GM21367 (cell line): ENCODE data around the gene ANO2.

Experiments used
- ATAC-seq: cut with Tn5 transposase; IDR thresholded peaks from one replicate; pipeline ENCODE4 v1.9.1; 2021; ENCODE audit not compliant: unreplicated experiment

The ANO2 gene

DNA sequence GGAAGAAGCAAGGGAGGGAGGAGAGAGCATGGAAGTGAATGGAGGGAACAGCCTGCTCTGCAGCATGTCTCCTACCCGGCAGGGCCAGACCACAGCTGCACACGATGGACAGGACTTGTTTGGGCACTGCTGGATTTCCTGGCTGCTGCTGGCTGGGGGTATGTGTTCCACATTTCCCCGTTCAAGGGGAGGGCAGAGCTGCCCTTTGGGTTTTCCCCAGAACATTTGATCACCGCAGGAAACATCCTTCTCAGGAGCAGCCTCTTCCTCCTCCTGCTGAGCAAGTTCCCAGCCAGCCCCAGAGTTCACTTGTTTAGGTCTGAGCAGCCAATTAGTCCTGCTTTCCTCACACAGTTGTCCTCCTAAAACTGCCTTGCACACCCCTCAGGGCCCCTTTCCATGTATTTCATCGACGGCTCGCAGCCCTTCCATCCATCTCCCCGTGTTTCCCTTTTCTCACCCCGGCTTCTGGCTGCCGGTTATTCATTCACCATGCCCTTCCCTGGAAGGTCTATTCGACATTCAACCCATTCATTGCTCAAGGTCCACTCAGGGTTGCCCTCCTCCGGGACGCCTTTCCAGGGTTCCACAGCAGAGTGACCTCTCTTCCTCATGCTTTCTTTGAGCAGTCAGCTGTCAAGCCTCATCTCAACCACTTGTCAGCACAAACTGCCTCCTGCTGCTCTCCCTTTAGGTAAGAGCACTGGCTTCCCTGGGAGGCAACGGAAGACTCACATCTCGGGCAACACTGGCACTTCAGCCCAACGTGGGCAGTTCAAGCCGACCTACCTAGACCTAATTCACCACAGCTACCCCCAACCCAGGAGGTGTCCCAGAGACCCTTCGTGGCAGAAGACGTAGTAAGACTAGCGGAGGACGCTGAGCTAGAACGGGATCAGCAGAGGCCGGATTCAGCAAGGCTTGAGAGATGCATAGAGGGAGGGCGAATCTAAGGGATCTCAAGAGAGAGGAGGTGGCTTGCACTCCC, 20.1 kb upstream of the ANO2 start:
- no peak for ATAC-seq

DNA sequence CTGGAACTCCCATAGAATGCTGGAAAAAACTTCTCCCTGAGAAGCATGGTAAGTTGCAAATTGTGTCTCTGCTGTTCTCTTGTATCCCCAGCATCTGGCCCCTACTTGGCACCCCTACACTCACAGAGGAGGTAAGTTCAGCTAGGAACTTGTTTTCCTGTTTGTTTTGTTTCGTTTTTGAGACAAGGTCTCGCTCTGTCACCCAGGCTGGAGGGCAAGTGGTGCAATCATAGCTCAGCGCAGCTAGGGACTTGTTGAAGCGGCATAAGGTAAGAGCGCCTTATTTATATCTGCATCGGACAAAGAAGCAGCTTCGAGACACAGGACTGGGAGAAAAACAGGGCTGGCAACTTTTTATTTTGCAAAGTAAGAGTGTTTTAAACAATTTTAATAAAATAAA, 18.5 kb upstream of the ANO2 start:
- no peak for ATAC-seq

DNA sequence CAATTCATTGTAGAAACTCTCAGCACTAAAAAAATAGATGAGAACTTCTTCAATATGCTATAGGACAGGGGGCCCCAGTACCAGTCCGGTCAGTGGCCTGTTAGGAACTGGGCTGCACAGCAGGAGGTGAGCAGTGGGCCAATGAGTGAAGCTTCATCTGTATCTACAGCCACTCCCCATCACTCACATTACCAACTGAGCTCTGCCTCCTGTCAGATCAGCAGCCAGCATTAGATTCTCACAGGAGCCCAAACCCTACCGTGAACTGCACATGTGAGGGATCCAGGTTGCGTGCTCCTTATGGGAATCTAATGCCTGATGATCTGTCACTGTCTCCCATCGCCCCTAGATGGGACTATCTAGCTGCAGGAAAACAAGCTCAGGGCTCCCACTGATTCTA, 15.7 kb upstream of the ANO2 start:
- no peak for ATAC-seq

DNA sequence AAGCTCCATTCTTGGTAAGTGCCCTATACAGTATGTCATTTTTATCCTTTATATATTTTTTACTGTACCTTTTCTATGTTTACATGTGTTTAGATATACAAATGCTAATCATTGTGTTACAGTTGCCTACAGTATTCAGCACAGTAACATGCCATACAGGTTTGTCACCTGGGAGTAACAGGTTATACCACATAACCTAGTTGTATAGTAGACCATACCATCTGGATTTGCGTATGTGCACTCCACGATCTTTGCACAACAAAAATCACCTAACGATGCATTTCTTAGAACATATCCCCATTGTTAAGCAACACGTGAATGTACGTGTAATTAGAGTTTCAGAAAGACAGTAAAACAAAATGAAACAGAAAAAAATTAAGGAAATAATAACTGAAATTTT, 11.9 kb upstream of the ANO2 start:
- ATAC-seq: no peak

DNA sequence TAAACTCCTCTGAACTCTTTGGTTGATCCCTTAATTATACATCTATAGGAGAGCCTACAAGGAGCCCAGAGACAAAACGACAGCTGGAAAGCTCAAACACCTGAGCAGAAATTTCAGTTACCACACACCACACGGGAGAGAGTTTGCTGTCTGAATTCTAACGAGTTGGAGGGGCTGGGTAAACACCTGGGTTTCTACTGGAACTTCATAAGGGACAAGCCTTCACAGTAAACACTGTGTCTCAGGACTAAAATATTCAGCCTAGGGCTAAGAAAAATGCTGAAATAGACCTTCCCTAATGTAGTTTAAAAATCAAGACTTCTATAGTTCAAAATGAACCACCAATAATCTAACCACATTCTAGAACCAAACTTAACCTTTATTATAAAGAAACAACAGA, 9.6 kb upstream of the ANO2 start:
- no peak for ATAC-seq

DNA sequence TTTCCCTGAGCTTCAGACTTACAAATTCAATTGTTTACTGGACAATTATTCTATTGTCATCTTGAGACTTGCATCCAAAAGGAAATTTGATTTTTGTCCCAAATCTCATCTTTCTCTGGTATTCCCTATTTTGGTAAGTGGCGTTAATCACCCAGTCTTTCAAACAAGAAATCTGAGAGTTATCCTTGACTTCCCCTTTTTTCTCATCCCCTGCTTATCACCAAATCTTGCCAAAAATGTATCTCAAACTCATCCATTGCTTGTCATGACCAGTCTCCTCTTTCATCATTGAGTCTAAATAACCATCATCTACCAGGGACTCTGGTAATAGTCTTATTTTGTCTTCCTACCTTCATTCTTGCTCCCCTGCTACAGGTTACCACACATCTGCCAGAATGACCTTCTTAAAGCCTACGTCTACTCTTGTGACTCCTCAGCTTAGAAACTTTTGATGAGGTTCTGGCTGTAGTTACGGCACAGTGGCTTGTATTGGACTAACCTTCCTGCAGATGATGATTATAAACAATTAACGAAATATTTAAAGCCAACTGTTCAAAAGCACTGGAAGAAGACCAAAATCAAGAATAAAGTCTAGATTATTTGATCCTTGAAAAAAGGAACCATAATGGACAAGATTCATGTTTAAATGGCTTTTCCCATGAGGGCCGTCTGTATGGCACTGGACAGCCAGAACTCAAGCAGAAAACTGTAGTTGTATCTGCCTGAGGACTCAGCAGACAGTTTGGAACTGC, 9.0 kb upstream of the ANO2 start:
- ATAC-seq: no peak

DNA sequence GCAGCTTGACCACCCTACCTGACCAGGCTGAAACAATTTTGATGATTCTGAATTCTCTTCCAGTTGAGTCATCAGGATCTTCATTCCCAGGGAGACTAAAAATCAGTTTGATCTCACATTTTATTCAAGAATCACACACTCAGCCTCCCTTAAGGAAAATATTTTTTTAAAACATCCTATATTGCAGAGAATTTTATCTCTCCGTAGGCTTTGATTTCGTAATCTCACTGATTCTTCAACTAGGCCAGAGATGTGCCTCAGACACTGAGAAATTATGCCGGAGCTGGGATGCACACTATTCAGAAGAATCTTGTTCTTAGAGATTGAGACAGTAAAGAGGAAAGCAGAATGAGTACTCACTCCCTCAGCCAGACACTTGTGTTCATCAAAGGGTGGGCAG, 7.0 kb upstream of the ANO2 start:
- no peak for ATAC-seq

DNA sequence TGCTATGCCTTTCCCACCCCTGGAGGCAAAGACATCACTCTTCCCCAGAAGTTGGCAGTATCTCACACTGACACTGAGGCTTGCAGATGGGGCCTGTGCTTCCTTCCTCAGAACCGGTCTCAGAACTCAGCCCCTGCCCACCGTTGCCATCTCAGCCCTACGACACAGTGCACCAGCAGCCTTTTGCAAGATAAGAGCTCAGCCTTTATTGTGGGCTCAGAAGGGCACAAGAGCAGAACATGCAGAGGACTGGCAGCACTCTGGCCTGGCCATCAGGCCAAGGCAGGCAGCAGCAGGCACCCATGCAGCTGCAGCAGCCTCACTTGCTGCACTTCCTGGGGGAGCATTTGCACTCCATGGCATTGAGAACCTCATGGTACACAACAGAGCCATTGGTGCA, 3.6 kb upstream of the ANO2 start:
- no peak for ATAC-seq

DNA sequence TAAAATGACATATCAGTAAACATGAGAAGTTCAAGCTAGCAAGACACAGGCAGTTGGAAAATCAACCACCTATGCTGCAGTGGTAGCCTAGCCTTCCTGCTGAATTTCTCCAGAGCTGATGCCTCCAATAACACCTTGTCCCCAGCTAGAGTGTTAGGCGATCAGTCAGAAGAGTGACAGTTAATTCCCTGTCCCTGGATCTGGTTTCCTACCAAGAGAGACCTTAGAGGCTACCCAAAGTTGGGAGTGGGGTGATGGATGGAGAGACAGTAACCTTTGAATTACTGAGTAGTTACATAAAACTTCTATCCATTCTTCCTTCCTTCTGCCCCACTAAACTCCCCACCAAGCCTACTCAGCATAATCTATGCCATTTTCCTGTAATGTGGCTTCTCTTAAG, 1.9 kb upstream of the ANO2 start:
- no peak for ATAC-seq

DNA sequence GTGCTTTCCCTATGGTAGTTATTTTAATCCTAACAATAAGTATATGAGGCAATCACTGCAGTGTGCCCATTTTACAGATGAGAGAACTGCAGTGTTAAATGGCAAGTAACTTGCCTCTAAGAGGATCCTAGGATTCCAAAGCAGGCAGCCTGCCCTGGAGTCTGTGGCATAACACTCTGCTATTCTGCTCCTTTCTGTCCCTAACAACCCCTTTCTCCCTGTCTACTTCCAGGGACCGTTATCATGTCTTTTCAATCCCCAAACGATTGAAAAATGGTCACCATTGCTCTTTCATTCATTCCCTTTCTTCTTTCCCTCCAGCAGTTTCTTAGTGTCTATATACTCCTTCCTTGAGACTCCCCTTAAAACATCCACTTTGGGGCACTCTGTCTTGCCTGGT, 1.3 kb upstream of the ANO2 start:
- ATAC-seq: no peak

DNA sequence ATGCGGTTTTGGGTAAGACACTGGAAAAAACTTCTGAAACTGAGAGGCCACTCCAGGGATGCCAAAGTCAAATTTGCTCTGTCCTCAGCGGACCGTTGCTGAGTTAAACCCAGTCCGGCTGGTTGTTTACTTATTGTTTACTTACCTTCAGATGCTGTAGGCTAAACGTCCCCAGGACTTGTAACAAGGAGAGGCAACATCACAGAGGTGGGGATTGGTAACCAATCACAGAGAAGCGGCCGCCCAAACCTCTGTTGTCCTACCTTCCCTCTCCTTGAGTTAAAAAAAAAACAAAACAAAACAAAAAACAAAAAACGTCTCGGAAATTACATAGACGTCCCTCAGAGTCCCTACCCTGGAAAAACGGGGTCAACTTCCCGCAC, 380 bp downstream of the ANO2 start:
- no peak for ATAC-seq

DNA sequence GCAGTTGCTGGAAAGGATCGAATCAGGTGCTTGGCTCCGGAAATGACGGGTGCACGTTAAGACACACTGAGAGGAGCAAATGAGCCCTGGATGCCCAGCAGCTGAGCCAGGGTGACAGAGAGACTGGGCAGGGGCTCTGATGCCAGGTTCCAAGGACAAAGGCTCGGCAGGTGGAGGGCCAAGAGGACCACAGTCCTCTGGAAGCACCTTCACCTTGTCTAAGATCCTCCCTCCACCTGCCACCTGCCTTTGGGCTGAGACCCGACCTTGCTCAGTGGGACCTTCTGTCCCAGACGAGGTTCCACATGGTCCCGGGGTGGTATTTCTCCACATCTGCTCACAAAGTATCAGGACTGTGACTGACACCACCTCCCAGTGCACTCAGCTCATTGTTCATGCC, 1.0 kb downstream of the ANO2 start:
- ATAC-seq: no peak

DNA sequence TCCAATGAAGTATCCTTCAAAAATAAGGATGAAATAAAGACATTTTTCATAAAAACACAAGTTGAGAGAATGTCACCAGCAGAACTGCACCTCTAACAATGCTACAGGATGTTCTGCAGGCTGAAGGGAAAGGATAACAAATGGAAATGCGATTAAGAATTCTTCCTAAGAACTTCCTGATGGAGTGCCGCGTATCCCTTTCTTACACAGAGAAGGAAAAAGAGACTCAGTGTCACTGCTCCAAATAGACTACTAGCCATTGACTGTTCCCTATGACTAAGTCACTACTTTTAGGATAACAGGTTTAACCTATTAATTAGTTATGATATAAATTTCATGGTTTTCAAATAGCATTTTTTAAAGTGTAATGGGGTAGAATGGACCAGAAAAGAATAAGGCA, 3.2 kb downstream of the ANO2 start:
- no peak for ATAC-seq

DNA sequence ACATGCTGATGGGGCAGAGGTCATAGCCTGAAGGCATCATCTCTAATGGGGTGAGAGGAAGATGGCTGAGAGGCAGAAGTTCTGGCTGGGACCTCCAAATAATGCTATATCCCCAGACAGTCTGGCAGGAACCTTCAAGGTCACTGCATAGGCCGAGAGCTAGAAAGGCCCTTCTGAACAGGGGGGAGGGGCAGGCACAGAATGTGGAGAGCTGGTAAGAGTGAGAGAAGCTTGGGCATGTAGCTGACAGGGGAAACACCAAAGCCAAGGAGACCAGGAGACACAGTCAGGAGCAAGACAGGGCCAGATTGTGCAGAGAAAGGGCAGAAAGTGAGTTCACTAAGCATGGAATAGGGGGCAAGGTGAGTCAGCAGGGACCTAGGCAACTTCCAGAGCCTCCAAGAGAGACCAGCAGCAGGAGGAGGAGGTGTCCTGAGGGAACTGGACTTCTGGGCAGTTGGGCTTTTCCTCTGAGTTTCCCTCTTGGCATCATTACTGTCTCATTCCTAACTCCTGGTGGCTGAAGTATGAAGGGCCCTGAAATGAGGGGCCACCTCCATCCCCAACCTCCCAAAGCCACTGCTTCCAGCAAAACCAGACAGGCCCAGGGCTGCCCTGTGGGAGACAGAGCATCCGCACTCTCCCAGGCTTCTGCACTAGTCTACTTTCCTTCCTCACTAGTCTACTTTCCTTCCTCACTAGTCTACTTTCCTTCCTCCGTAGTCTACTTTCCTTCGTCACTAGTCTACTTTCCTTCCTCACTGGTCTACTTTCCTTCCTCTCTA, 17.1 kb downstream of the ANO2 start:
- no peak for ATAC-seq

DNA sequence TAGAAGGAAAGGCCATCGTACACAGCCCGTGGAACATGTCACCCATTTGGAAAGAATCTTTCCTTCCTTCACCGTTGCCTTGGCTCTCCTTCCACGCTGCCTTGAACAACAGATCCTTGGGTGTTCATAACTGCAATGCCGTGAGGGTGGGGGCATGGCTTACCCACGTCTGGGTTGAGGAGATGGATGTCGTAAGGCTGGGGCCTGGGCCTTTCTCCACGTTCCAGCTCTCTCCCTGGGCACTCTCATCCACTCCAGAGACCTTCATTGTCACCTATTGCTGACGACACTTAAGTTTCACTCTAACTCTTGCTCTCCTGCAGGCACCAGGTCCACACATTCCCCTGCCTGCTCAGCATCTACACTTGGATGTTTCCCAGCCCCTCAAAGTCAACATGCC, 19.4 kb downstream of the ANO2 start:
- no peak for ATAC-seq

DNA sequence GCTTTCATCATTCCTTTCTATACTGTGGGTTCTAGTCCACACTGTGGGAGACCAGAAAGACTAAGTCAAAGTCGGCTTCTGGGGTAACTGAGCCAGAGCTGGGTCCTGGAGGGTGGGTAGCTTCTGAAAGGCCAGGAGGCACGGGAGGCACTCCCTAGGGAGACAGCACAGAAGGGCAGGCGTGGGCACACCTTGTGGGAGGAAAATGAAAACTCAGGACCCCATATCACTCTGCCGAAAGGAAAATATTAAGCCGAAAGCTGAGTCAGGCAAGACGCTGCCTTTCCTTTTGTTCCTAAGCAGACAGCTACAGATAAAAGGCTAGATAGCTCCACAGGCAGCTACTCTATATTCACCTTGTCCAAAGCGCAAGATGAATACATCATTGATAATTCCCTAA, 20.7 kb downstream of the ANO2 start:
- no peak for ATAC-seq

DNA sequence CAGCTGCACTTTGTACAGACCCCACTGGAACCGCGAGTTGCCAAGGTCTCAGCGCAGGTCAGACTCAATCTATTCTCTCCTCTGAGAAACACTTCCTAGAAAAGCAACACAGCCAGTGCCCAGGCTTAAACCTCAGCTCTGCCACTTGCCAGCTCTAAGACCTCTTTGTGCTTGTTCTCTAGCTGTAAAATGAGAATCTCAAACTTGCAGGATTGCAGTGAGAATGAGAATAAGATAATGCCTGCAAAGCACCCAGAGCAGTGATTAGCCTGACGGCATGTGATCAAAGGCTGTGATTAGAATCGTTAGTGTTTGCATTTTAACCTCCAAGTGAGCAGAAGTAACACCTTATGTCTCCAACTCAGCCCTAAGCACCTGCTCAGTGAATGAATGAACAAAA, 21.3 kb downstream of the ANO2 start:
- ATAC-seq: no peak

DNA sequence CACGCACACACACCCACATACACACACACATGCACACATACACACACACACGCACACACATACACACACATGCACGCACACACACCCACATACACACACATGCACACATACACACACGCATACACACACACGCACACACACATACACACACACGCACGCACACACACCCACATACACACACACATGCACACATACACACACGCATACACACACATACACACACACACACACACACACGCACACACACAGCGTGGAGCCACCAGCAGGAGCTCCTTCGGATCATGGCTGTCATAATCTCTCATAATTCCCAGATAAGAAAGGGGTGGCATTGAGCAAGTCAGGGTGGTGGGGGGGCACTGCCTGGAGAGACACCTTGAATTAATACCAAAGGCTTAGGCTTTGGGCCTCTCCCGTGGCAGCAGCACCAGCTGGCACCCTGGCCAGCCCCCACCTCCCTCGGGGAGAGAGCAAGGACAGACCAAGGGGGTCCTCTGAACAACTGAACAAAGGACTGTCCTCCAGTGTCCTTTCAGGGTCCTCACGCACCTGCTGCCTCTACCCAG, 21.9 kb downstream of the ANO2 start:
- ATAC-seq: no peak

DNA sequence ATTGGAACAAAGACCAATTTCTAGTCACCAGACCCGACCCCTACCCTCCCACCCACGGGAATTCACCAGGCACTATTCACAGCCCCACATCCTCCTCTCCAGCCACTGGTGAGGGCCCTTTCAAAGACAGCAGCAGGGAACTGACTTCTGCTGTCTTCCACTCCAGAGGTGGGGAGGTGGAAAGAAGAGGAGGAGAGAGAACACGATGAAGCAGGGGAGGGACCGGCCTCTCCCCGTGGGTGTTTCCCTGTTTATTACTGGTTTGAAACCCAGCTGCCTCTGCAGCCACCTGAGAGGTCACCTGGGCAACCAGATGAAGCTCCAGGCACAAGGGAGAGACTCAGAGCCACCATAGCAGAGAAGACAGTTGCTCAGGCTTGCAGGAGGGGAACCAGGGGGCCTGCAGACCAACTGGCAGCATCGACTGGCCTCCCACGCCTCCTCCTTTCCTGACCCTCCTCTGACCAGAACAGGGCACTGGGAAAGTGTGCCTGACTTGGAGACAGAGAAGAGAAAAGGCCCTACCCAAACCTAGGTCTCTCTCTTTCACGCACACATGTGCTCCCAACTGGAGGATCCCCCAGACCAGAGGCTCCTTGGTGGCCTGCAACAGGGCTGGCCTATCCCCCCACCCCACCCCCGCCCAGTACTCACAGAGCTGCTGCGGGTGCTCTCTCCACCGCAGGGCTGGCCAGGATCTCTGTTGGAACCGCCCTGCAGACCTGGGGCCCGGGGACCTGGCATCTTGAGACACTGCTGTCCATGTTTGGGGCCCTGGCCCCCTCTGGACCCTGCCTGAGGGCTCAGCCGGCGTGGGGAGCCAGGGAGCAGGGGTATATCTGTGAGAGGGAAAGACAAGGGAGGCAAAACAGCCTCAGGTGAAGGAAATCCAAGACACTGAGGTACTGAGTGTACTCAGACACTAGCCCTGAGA, 22.8 kb downstream of the ANO2 start:
- no peak for ATAC-seq
